HG03571 (cell line): ENCODE measurements around the gene LRRC37A2.
A peak's percentile ranks its signal among the peaks of the same experiment; 100 is the strongest.
"Not testable (repeated sequence)": the region's sequence is repeated elsewhere in the genome, so short reads cannot be mapped to it uniquely, and the experiment has no call there.

ENCODE experiments used
- ATAC-seq: cut with Tn5 transposase; IDR thresholded peaks from one replicate; pipeline ENCODE4 v1.9.1; 2021; ENCODE audit not compliant: unreplicated experiment

LRRC37A2 gene

GRCh38 chr17:46512168-46512567 lies at the start of gene LRRC37A2:
LRRC37A2 (plus strand) TSS chr17:46512468; CDS start chr17:46512713, 245 bp downstream.
- not testable (repeated sequence) for ATAC-seq

- not testable (repeated sequence) for ATAC-seq
Observed at GRCh38 chr17:46467618-46468017, 44.6 kb upstream of the LRRC37A2 start.

DNA sequence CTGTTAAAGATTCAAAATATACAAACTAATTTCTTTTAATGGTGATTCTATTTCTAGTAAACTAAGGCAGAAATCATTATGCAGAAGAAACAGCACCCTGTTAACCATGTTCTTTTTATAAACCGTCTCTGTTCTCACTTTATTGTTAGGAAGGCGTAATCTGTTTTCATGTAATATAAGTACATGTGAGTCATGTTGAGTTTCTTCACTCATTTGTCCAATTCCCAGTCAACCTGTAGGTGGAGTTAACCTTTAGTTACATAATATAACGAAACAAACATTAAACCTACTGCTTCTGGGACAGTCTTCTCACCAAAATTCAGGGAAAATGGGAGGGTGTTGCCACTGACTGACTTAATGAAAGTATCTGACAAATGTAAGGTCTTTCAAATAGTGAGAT lies 37.8 kb upstream of the LRRC37A2 start:
- not testable (repeated sequence) for ATAC-seq

DNA sequence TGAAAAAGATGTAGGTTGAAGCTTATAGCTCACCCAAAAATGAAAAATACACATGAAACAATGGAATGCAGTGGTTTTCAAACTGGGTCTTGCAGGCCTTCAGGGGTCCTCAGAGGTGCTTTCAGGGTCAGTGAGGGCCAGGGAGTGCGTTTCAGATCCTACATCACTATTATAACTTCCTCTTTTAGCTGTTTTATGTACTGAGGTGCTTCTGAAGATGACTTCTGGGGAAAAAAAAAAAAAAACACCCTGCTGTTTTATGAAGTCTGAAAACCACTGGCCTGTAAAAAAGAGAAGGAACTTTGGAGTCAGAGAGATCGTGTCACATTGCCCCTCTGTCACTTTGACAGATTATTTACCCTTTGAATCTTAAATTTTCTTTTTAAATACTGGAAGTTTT lies 36.7 kb upstream of the LRRC37A2 start:
- not testable (repeated sequence) for ATAC-seq

GRCh38 chr17:46478823-46479222 lies 33.4 kb upstream of the LRRC37A2 start:
- not testable (repeated sequence) for ATAC-seq

DNA sequence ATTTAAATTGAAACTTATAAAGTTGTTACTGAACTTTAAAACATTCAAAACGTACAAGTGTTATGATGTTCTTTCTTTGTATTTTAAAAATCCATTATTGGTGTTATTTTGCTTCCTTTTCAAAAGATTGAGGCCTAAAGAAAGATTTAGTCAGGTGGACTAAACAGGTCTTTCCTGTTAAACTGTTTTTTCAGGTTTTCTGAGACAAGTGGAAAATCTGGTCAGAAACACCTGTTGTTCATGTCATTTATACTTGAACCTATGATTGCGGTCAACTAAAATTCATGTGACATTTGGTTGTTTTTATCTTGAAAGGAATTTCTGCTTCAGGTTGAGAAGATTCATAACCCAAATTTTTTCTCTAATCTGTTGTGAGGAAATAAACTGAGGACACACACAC lies 31.0 kb upstream of the LRRC37A2 start:
- not testable (repeated sequence) for ATAC-seq

DNA sequence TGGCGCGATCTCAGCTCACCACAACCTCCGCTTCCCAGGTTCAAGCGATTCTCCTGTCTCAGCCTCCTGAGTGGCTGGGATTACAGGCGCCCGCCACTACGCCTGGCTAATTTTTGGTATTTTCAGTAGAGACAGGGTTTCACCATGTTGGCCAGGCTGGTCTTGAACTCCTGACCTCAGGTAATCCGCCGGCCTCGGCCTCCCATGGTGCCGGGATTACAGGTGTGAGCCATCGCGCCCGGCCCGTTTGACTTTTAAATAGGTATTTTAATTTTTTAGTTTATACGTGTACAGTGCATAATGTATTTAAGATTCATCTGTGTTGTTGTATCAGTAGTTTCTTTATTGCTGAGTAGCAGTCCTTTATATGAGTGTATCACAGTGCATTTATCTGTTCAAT lies 20.2 kb upstream of the LRRC37A2 start:
- not testable (repeated sequence) for ATAC-seq

- ATAC-seq: not testable (repeated sequence)
Observed at GRCh38 chr17:46499437-46500139, 12.7 kb upstream of the LRRC37A2 start.

GRCh38 chr17:46505896-46506295 lies 6.4 kb upstream of the LRRC37A2 start:
- ATAC-seq: not testable (repeated sequence)

DNA sequence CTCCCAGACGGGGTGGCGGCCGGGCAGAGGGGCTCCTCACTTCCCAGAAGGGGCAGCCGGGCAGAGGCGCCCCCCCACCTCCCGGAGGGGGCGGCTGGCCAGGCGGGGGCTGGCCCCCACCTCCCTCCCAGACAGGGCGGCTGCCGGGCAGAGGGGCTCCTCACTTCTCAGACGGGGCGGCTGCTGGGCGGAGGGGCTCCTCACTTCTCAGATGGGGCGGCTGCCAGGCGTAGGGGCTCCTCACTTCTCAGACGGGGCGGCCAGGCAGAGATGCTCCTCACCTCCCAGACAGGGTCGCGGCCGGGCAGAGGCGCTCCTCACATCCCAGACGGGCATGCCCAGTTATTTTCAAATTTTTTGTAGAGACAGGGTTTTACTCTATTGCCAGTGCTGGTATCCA lies 22.4 kb downstream of the LRRC37A2 start:
- not testable (repeated sequence) for ATAC-seq

GRCh38 chr17:46548607-46549006 lies 36.3 kb downstream of the LRRC37A2 start:
- ATAC-seq: not testable (repeated sequence)

DNA sequence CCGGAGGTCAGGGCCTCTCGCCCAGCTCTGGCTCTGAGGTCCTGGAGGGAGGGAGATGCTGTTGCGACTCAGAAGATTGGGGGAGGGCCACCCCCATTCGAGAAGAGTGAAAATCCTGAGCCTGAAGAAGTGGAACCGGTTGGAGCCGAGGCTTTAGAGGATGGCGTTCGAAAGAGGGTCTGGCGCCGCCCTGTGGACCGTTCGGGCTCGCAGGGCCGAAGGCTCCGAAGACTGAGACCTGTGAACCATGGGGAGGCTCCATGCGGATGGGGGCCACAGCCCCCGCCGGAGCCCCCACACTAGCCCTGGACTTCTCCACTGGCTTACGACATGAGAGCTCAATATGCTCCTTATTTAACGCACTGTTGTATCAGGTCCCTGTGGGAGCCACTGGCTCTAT lies 46.9 kb downstream of the LRRC37A2 start:
- ATAC-seq: not testable (repeated sequence)

DNA sequence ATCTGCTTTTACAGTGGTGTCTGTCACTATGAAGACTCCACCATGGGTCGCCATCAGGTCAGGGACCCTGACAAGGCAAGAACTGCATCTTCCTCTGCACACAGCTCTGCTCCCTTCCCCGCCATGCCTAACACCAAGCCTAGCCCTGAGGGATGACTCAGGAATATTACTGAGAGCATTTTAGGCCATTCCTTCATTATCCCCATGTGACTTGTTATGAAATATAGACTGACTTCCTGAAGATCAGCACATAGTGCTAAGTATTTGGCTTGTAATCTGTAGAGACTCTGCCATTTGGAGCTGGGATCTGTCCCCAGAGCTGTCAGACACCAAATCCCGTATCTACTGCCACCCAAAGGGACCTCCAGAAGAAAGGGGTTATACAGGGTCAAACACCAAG lies 47.8 kb downstream of the LRRC37A2 start:
- not testable (repeated sequence) for ATAC-seq

DNA sequence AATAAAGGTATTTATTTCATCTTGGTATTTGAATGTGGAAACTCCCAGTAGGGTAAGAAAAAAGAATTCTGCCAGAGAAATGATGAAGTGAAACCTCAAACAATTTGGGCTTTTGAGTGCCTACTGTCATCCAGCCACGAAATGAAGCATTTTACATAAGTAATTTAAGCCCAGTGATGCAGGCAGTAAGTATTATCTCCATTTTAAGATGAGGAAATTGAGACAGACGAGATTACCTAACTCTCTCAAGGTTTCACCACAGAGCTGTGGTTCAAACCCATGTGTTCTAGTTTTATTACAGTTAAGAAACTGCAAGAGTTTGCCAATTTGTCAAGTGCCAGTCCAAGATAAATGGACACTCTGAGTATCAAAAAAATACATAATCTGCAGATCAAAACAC lies 54.0 kb downstream of the LRRC37A2 start:
- peak; percentile 53 for ATAC-seq

DNA sequence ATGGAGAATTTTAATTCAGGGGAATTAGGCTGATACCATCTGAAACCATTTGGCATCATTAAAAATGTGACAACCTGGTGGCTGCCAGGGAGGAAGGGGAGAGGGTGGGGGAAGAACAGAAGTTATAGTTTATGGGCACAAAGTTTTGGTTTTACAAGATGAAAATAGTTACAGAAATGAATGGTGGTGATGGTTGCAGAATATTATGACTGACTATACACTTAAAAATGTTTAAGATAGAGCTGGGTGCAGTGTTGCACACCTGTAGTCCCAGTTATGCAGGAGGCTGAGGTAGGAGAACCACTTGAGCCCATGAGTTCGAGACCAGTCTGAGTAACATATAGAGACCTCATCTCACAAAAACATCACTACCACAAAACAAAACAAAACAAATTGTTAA lies 54.7 kb downstream of the LRRC37A2 start:
- ATAC-seq: not testable (repeated sequence)

GRCh38 chr17:46571796-46572195 lies 59.5 kb downstream of the LRRC37A2 start:
- not testable (repeated sequence) for ATAC-seq

GRCh38 chr17:46579083-46580075 lies 67.1 kb downstream of the LRRC37A2 start, which contains the start of gene ARL17A:
ARL17A (minus strand) TSS chr17:46579691; CDS start chr17:46576322, 3,369 bp downstream.
- ATAC-seq: peak; percentile 78

GRCh38 chr17:46580082-46580481 lies 67.8 kb downstream of the LRRC37A2 start:
- ATAC-seq: not testable (repeated sequence)

- ATAC-seq: not testable (repeated sequence)
Observed at GRCh38 chr17:46585444-46585843, 73.2 kb downstream of the LRRC37A2 start.

GRCh38 chr17:46590157-46591146 lies 78.2 kb downstream of the LRRC37A2 start, which contains the start of gene NSF:
NSF (plus strand) TSS chr17:46590669; CDS start chr17:46590776, 107 bp downstream.
- peak; percentile 77 for ATAC-seq
